Measurements from ENCODE around the gene LMO7. TPM values are rescaled to one million over a fixed set of nuclear protein-coding genes. Genes with fewer than 3 reads are reported as not detected.

LMO7 gene
- total RNA-seq, 2 experiments from 2014 or later: 21.4 to 25.4 TPM

GRCh38 chr13:75685239-75685697, 49.1 kb downstream of the LMO7 start:
- H3K4me2 ChIP-seq (ENCODE audit: low read length): no peak overlapping the region
- CTCF ChIA-PET (ENCODE audit: unreplicated experiment): no interaction called here
- no peaks in the 10 kb centered on the region for H3K4me1 ChIP-seq (ENCODE audit: insufficient read depth, low read length, poor library complexity, severe bottlenecking)
- no peaks in the 10 kb centered on the region for H3K9me3 ChIP-seq (ENCODE audit: low read length)
- no peak overlapping the region for H3K27ac ChIP-seq (ENCODE audit: low read depth, low read length, poor library complexity, severe bottlenecking)
- H3K36me3 ChIP-seq (ENCODE audit: insufficient read depth, low read length): no peaks in the 10 kb centered on the region
- no peaks in the 10 kb centered on the region for H3K79me2 ChIP-seq (ENCODE audit: insufficient read depth, low read depth, low read length)
- H2AFZ ChIP-seq (ENCODE audit: low read length): no peak overlapping the region
- H3K9me2 ChIP-seq (ENCODE audit: insufficient read depth, low read length): no peaks in the 10 kb centered on the region
- POLR2A ChIA-PET: interaction anchor here (0.7 kb wide), 1 partner anchor 49 kb away, joined by 3 read pairs; no protein-coding TSS in a partner anchor
- H4K20me1 ChIP-seq (ENCODE audit: insufficient read depth, low read length): no peaks in the 10 kb centered on the region
- DNase-seq (ENCODE audit: low spot score): no peak
- H3K4me3 ChIP-seq (ENCODE audit: low read depth, low read length, poor library complexity, severe bottlenecking): no peak overlapping the region
- TF ChIP-seq EZH2phosphoT487 (IDR thresholded peaks at IDR 0.05; ENCODE audit: borderline replicate concordance, low read depth, low read length) (no peak), CTCF (conservative IDR thresholded peaks at IDR 0.05; ENCODE audit: low read length) (no peak)
- intact Hi-C loops (cut with micrococcal nuclease; ENCODE audit: unreplicated experiment): no loop called here
- no TSS peak for BruUV-seq (replicated peaks)

GRCh38 chr13:75687150-75687763, 51.1 kb downstream of the LMO7 start:
- peak; percentile 70 for TF ChIP-seq CTCF (conservative IDR thresholded peaks at IDR 0.05; ENCODE audit: low read length)
- TF ChIP-seq EZH2phosphoT487 (IDR thresholded peaks at IDR 0.05; ENCODE audit: borderline replicate concordance, low read depth, low read length): no peak
- no TSS peak for BruUV-seq (replicated peaks)
- POLR2A ChIA-PET: interaction anchor here (0.7 to 2.3 kb wide), 2 partner anchors 11 to 50 kb away, joined by 3 to 6 read pairs; no protein-coding TSS in a partner anchor
- DNase-seq (ENCODE audit: low spot score): peak; percentile 4
- Histone ChIP-seq H3K79me2 (ENCODE audit: insufficient read depth, low read depth, low read length) (no peaks in the 10 kb centered on the region), H3K36me3 (ENCODE audit: insufficient read depth, low read length) (no peaks in the 10 kb centered on the region), H3K4me1 (ENCODE audit: insufficient read depth, low read length, poor library complexity, severe bottlenecking) (no peaks in the 10 kb centered on the region), H3K4me3 (ENCODE audit: low read depth, low read length, poor library complexity, severe bottlenecking) (no peak overlapping the region), H3K4me2 (ENCODE audit: low read length) (no peak overlapping the region), H3K27ac (ENCODE audit: low read depth, low read length, poor library complexity, severe bottlenecking) (no peak overlapping the region), H2AFZ (ENCODE audit: low read length) (no peak overlapping the region), H3K9me3 (ENCODE audit: low read length) (no peaks in the 10 kb centered on the region), H3K9me2 (ENCODE audit: insufficient read depth, low read length) (no peaks in the 10 kb centered on the region), H4K20me1 (ENCODE audit: insufficient read depth, low read length) (no peaks in the 10 kb centered on the region)
- CTCF ChIA-PET (ENCODE audit: unreplicated experiment): interaction anchor here (1.4 kb wide), 1 partner anchor 9 kb away, joined by 4 read pairs; no protein-coding TSS in a partner anchor
- intact Hi-C loops (cut with micrococcal nuclease; ENCODE audit: unreplicated experiment): no loop called here

- TF ChIP-seq EZH2phosphoT487 (IDR thresholded peaks at IDR 0.05; ENCODE audit: borderline replicate concordance, low read depth, low read length): no peak
- no peak for TF ChIP-seq CTCF (conservative IDR thresholded peaks at IDR 0.05; ENCODE audit: low read length)
- H4K20me1 ChIP-seq (ENCODE audit: insufficient read depth, low read length): no peaks in the 10 kb centered on the region
- intact Hi-C loops (cut with micrococcal nuclease; ENCODE audit: unreplicated experiment): loop anchor here (10.0 kb wide), 1 partner anchor 175 kb away; no protein-coding TSS in a partner anchor
- BruUV-seq (replicated peaks): no TSS peak
- H3K4me1 ChIP-seq (ENCODE audit: insufficient read depth, low read length, poor library complexity, severe bottlenecking): no peaks in the 10 kb centered on the region
- no peaks in the 10 kb centered on the region for H3K9me3 ChIP-seq (ENCODE audit: low read length)
- ChIA-PET POLR2A (no interaction called here), CTCF (ENCODE audit: unreplicated experiment) (no interaction called here)
- H3K4me3 ChIP-seq (ENCODE audit: low read depth, low read length, poor library complexity, severe bottlenecking): no peak overlapping the region
- H2AFZ ChIP-seq (ENCODE audit: low read length): no peak overlapping the region
- H3K79me2 ChIP-seq (ENCODE audit: insufficient read depth, low read depth, low read length): no peaks in the 10 kb centered on the region
- no peak overlapping the region for H3K4me2 ChIP-seq (ENCODE audit: low read length)
- no peak overlapping the region for H3K27ac ChIP-seq (ENCODE audit: low read depth, low read length, poor library complexity, severe bottlenecking)
- H3K36me3 ChIP-seq (ENCODE audit: insufficient read depth, low read length): no peaks in the 10 kb centered on the region
- no peaks in the 10 kb centered on the region for H3K9me2 ChIP-seq (ENCODE audit: insufficient read depth, low read length)
- no peak for DNase-seq (ENCODE audit: low spot score)
These were observed 53.6 kb downstream of the LMO7 start for GRCh38 chr13:75689686-75690085.

Measured in OCI-LY7 (cell line).